ENCODE data around the gene ESPNL. TPM values are rescaled to one million over a fixed set of nuclear protein-coding genes. Genes with fewer than 3 reads are reported as not detected.

ESPNL gene
- total RNA-seq, 1 donor, result 1.1 TPM

DNA sequence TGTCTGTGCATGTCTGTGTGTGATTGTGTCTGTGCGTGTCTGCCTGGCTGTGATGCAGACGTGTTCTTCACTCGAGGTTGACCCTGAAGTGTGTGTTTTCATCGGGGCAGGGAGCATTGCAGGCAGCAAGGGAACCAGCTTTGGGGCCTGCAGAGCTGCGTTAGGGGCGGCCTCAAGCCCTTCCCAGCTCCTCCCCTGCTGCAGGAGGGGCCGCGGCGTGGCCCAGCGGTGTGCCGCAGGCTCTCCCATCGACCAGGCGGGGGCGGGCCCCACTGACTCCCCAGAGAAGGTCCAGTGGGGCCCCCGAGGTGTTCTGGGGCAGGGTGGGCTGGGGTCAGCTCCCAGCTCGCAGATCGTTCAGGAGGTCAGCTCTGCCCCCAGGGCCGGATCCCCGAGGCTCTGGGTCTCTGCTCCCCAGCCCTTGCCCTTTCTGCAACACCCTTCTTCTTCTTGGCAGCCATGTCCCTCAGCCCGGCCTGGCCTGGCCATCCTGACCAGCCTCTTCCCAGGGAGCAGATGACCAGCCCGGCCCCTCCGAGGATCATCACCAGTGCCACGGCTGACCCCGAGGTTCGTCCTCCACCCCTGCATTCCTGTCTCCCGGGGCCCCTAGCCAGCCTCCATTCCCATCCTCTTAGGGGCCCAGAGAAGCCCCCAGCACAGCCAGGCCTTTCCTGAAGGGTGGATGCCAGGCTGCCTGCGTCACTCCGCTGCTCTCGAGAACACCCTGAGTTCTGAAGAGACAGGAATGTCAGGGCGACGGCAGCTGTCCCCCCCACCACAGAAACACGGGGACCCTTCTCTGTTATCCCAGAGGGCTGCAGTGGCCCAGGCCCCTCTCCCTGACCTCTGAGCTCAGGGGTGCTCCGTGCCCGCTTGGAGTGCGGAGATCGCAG, 27.3 kb downstream of the ESPNL start:
- DNase-seq (ENCODE audit: low read depth in 2 of 3, low spot score in 2 of 3), result peak in 1 of 3 donors; percentile 32

DNA sequence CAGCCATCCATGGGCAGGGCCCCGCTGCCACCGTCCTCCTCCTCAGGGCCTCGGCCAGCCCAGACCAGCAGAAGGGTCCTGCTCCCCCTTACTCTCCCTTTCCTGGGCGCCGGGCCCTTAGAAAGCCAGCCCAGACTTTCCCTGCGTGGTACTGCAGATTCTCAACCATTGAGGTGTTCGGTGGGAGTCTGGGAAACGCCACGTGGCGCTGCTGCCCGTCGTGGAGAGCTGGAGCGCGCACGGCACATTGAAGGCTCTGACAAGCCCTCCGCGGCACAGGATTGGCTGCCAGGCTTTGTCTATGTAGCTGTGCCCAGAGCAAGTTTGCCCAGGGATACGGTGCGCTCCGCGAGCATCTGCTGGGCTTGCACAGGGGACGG, 27.9 kb downstream of the ESPNL start:
- DNase-seq (ENCODE audit: low read depth in 2 of 3, low spot score in 2 of 3), result no peak

GRCh38 chr2:238128534-238129001, 28.4 kb downstream of the ESPNL start:
- DNase-seq (ENCODE audit: low read depth in 2 of 3, low spot score in 2 of 3), result no peak

DNA sequence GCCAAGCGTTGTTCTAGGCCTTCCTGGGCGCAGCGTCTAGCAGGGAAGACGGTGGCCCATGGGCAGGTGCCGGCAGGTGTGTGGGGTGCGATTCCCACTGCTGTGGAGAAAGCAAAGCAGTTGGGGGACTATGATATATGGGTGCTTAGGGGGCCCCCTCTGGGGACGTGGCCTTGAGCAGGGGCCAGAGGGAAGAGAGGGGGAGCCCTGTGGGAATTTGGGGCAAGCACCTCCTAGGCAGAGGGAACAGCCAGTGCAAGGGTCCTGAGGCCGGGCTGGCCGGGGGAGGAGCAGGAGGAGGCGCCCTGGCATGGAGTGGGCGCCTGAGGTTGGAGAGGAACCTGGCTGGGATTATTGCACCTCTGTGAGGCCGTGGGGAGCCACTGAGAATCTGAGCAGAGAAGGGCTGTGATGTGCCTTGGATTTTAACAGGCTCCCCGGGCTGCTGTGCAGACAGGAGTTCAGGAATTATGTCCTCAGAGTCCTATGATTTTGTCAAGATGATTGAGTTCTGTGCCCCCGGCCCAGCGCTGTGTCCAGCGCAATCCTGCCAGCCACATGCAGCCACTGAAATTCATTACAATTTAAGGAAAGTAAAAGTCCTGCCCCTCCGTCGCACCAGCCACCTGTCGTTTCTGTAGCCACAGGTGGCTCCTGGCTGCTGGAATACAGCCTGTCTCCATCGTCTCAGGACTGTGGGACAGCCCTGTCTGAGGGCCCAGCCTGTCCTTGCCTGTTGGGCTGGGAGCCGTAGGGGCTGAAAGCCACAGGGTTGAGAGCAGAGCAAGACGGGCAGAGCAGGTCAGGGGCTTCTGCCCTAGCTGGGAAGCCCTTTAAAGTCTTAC, 29.2 kb downstream of the ESPNL start:
- DNase-seq (ENCODE audit: low read depth in 2 of 3, low spot score in 2 of 3), result no peak

- DNase-seq (ENCODE audit: low read depth in 2 of 3, low spot score in 2 of 3), result no peak
Measured at GRCh38 chr2:238130111-238130695, 30.1 kb downstream of the ESPNL start.

DNA sequence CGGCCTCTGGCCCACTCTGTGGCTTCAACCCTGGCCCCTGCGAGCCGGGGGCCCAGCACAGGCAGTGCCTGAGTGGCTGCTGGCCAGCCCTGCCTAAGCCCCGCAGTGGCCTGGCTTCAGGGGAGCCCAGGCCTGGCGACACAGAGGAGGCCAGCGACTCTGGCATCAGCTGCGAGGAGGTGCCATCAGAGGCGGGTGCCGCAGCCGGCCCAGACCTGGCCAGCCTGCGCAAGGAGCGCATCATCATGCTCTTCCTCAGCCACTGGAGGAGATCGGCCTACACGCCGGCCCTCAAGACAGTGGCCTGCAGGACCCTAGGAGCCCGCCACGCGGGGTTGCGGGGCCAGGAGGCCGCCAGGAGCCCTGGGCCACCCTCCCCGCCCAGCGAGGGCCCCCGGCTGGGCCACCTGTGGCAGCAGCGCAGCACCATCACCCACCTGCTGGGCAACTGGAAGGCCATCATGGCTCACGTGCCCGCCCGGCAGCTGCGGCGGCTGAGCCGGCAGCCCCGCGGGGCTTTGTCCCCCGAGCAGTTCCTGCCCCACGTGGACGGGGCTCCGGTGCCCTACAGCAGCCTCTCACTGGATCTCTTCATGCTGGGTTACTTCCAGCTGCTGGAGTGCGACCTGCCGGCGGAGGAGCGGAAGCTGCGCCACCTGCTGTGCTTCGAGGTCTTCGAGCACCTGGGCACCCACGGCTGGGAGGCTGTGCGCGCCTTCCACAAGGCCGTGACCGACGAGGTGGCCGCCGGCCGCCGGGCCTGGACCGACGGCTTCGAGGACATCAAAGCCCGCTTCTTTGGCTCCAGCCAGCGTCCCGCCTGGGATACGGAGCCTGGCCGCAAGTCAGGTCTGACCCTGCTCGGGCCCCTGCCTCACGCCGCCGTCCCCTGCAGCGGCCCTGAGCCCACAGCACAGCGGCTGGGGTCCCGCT, 30.8 kb downstream of the ESPNL start:
- DNase-seq (ENCODE audit: low read depth in 2 of 3, low spot score in 2 of 3), result no peak

GRCh38 chr2:238131761-238132462, 31.8 kb downstream of the ESPNL start:
- no peak for DNase-seq (ENCODE audit: low read depth in 2 of 3, low spot score in 2 of 3)

DNA sequence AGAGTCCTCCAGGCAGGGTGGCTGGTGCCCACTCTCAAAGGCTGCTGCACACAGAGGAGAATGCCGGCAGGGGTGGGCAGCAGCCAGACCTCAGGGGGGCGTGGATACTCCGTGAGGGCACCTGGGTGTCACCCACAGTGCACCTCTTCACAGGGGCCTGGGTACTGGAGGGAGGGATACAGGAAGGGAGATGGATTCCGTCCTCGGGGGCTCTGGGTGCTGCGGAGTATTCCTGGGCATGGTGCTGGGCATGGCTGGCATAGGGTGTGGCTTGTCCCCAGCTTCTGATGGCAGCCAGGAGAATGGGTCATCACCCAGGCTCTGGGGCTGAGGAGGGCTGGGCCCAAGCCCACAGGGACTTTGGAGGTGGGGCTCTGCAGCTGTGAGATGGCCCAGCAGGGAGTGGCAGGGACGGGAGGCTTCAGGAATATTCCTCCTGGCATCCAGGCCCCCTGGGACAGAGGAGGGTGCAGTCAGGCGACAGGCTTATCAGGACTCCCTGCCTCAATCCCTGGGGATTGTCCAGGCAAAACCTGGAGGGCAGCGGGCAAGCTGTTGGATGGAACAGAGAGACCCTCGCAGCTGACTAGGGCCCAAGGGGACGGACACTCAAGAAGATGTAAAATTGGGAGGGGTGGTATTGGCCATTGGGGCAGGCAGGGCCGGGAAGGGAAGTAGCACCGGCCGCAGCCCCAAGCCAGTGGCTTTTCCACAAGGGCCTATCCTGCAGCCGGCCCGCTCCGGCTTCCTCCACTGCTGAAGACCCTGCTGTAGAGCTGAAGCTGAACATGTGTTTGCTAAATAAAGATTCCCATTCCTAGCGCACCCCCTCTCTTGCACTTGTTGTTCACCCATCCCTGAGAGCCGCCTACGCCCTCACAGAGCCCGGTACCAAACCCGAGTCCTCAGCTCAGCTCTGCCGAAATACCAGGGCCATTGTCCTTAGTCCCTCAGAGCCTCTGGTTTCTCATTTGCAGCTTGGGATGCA, 32.6 kb downstream of the ESPNL start:
- DNase-seq (ENCODE audit: low read depth in 2 of 3, low spot score in 2 of 3), result no peak

DNA sequence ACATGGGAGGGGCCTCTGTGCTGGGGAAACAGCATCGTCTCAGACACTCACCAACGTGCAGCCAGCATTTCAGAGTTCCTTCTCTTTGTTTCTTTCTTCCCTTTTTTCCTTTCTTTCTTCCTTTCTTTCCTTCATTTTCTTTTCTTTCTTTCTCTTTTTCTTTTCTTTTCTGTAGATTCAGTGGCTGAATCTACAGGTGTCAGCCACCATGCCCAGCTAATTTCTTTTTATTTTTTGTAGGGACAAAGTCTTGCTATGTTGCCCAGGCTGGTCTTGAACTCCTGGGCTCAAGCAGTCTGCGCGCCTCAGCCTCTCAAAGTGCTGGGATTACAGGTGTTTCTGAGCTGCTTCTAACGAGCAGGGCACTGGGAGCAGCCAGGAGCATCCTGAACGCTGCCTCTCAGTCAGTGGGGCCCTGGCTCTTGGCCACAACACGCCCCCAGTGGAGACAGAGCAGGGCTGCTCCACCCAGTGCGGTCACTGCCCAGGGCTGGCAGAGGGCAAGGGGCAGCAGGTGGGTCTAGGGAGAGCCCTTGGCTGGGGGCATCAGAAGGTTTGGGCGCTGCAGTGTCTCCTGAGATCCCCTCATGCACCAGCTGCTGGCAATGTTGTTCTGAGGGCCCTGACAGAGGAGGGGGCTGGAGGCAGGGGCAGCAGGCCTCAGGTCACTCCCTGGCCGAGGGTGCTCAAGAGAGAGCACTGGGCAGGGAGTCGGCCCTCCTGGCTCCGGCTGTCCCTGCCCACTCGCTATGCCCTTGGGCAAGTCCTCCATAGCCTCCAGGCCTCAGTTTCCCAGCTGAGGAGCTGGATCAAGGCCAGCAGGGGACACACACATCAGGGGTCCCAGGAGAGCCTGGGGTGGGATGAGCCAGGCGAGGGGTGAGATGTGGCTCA, 33.6 kb downstream of the ESPNL start:
- no peak for DNase-seq (ENCODE audit: low read depth in 2 of 3, low spot score in 2 of 3)

- no peak for DNase-seq (ENCODE audit: low read depth in 2 of 3, low spot score in 2 of 3)
Measured at GRCh38 chr2:238134393-238134785, 34.2 kb downstream of the ESPNL start.

DNA sequence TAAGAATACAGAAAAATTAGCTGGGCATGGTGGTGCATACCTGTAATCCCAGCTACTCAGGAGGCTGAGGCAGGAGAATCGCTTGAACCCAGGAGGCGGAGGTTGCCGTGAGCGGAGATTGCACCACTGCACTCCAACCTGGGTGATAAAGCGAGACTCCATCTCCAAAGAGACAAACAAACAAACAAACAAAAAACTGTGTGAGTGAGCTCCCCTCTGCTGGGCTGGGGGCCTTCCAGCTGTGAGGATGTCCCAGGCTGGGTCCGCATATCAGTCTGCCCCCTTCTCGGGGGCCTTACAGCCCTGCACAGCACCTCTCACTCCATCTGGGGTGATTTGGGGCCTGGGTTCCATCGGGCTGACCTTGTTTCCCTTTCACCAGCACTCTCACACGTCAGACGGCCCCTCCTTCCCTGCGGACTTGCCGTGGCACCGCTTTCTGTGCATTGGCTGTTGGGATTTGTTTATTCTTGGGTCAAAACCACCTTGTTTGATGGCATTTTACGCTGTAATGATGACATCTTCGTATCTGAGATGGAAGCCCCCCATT, 35.5 kb downstream of the ESPNL start:
- no peak for DNase-seq (ENCODE audit: low read depth in 2 of 3, low spot score in 2 of 3)

DNA sequence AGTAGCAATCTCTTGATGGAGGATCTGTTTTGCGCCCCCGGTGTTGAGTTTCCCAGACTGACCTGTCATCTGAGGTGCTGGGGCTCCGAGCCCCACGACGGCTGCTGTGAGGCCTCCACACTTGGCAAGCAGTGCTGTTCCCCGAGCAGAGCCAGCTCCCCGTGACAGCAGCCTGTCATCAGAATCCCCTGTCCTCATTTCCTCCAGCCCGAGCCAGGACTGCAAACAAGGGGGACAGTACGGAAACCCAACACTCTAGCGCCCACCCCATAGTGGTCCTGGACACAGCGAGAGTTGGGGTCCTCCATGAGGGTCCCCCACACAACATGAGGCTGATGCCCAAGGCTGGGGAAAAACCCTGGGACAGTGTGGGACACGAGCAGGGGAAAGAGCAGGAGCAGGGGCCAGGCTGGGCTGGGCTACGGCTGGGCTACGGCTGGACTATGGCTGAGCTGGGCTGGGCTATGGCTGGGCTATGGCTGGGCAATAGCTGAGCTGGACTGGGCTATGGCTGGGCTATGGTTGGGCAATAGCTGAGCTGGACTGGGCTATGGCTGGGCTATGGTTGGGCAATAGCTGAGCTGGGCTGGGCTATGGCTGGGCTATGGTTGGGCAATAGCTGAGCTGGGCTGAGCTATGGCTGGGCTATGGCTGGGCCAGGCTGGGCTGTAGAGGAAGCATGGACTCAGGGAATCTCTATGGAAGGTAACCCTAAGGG, 36.8 kb downstream of the ESPNL start:
- DNase-seq (ENCODE audit: low read depth in 2 of 3, low spot score in 2 of 3), result no peak

DNA sequence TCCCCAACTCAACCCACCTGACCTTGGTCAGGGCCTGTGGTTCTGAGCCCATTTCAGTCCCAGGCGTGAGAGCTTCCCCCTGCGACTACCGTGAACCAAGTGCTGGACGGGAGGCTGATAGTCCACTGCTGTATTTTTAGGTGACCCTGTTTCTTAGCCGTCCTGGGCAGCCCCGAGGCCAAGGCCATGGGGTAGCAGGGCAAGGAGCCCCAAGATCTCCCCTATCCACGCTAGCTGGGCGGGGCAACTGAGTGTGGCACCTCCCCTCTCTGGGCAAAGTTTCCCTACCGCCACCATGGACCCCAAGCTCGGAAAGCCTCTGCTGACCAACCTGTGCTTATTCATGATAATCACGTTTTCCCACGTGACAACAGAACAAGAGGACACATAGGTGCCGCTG, 37.7 kb downstream of the ESPNL start:
- no peak for DNase-seq (ENCODE audit: low read depth in 2 of 3, low spot score in 2 of 3)

- no peak for DNase-seq (ENCODE audit: low read depth in 2 of 3, low spot score in 2 of 3)
Measured at GRCh38 chr2:238138331-238139195, 38.4 kb downstream of the ESPNL start, which contains the start of gene KLHL30. Gene KLHL30 (plus strand): TSS chr2:238138668. CDS start chr2:238140755, 2,087 bp downstream.
